CD14-positive monocyte (primary cell): ENCODE data around the gene SYT2. TPM values are rescaled to one million over a fixed set of nuclear protein-coding genes. Genes with fewer than 3 reads are reported as not detected.

Experiments
- DNase-seq, 3 donors: peaks; one replicate each; pipeline ENCODE4 v3.0.0-alpha.2; 2011 to 2022
- H2AFZ ChIP-seq: 2 replicates; pipeline ENCODE4 v1.6.0; 2012; ENCODE audit warnings: mild to moderate bottlenecking, low read depth, low read length, inconsistent platforms; ENCODE audit not compliant: insufficient read depth, poor library complexity, severe bottlenecking
- H3K27ac ChIP-seq, 2 donors: 1 replicate in 1 of 2; 2 replicates in 1 of 2; pipeline ENCODE4 v1.5.1; 2012 to 2013; ENCODE audit warnings: low read length in 2 of 2, control low read depth in 1 of 2, inconsistent platforms in 1 of 2, low read depth in 1 of 2, mild to moderate bottlenecking in 1 of 2
- H3K27me3 ChIP-seq, 2 donors: one replicate each; pipeline versions ENCODE4 v1.6.0 to v1.6.1; 2011 to 2013; ENCODE audit warnings: low read length in 2 of 2; ENCODE audit not compliant: control insufficient read depth in 2 of 2, insufficient read depth in 2 of 2
- H3K36me3 ChIP-seq, 2 donors: replicated peaks in 1 of 2; 1 replicate in 1 of 2; 2 replicates in 1 of 2; pipeline versions ENCODE4 v1.5.1 to v1.6.1; 2012 to 2013; ENCODE audit warnings: low read length in 2 of 2, control low read depth in 1 of 2, inconsistent platforms in 1 of 2, mild to moderate bottlenecking in 1 of 2; ENCODE audit not compliant: insufficient read depth in 2 of 2, control insufficient read depth in 1 of 2
- H3K4me1 ChIP-seq, 2 donors: 1 replicate in 1 of 2; 2 replicates in 1 of 2; pipeline versions ENCODE4 v1.5.1 to v1.6.1; 2012 to 2013; ENCODE audit warnings: low read length in 2 of 2, control low read depth in 1 of 2, inconsistent platforms in 1 of 2, mild to moderate bottlenecking in 1 of 2, moderate library complexity in 1 of 2; ENCODE audit not compliant: insufficient read depth in 2 of 2, control insufficient read depth in 1 of 2
- H3K4me2 ChIP-seq: replicated peaks from 2 replicates; pipeline ENCODE3; 2012; ENCODE audit warnings: low read length, moderate library complexity, mild to moderate bottlenecking; ENCODE audit not compliant: poor library complexity, severe bottlenecking; ENCODE audit errors: extremely low read depth
- H3K4me3 ChIP-seq, 3 experiments: fragments of 200-600 bp in 1 of 3; sonication (generic) in 1 of 3; replicated peaks in 1 of 3; 1 replicate in 2 of 3; 2 replicates in 1 of 3; pipeline ENCODE4 v1.5.1; 2011 to 2013; ENCODE audit warnings: low read length in 3 of 3, mild to moderate bottlenecking in 3 of 3, control low read depth in 2 of 3, low read depth in 2 of 3, inconsistent platforms in 1 of 3, moderate library complexity in 1 of 3
- H3K79me2 ChIP-seq: 2 replicates; pipeline ENCODE4 v1.6.0; 2012; ENCODE audit warnings: mild to moderate bottlenecking, control low read depth, inconsistent platforms, low read length, moderate library complexity; ENCODE audit not compliant: insufficient read depth
- H3K9ac ChIP-seq: 2 replicates; pipeline ENCODE4 v1.6.0; 2017; ENCODE audit warnings: low read length, mild to moderate bottlenecking; ENCODE audit not compliant: insufficient read depth, poor library complexity, severe bottlenecking
- H3K9me3 ChIP-seq, 2 donors: replicated peaks in 1 of 2; 1 replicate in 1 of 2; 2 replicates in 1 of 2; pipeline versions ENCODE4 v1.5.1 to v1.6.1; 2012 to 2013; ENCODE audit warnings: low read length in 2 of 2, control low read depth in 1 of 2; ENCODE audit not compliant: control insufficient read depth in 1 of 2, insufficient read depth in 1 of 2
- H4K20me1 ChIP-seq: 2 replicates; pipeline ENCODE4 v1.6.0; 2012; ENCODE audit warnings: mild to moderate bottlenecking, low read length, control low read depth, moderate library complexity; ENCODE audit not compliant: insufficient read depth
- H3K27ac Mint-ChIP-seq, 7 donors: one replicate each; pipeline ENCODE4 v1.8.0; 2020; ENCODE audit warnings: mild to moderate bottlenecking in 7 of 7, mixed read lengths in 7 of 7, moderate library complexity in 6 of 7, inconsistent platforms in 2 of 7
- H3K27me3 Mint-ChIP-seq, 3 donors: one replicate each; pipeline ENCODE4 v1.8.0; 2021 to 2022; ENCODE audit warnings: low read depth in 3 of 3, mild to moderate bottlenecking in 3 of 3, mixed read lengths in 3 of 3, moderate library complexity in 3 of 3, inconsistent platforms in 1 of 3
- H3K36me3 Mint-ChIP-seq, 2 donors: one replicate each; pipeline ENCODE4 v1.8.0; 2020; ENCODE audit warnings: mixed read lengths in 2 of 2, inconsistent platforms in 1 of 2, mild to moderate bottlenecking in 1 of 2
- H3K4me1 Mint-ChIP-seq: one replicate; pipeline ENCODE4 v1.8.0; 2020; ENCODE audit warnings: mild to moderate bottlenecking, mixed read lengths
- H3K4me3 Mint-ChIP-seq, 2 donors: one replicate each; pipeline ENCODE4 v1.8.0; 2020; ENCODE audit warnings: mild to moderate bottlenecking in 2 of 2, mixed read lengths in 2 of 2, moderate library complexity in 1 of 2
- H3K9me3 Mint-ChIP-seq, 7 donors: one replicate each; pipeline ENCODE4 v1.8.0; 2020 to 2022; ENCODE audit warnings: mixed read lengths in 7 of 7, mild to moderate bottlenecking in 6 of 7, moderate library complexity in 6 of 7, inconsistent platforms in 2 of 7
- WGBS: methylation state at CpG from one replicate; pipeline ENCODE4 v1.1.5; 2013; ENCODE audit warnings: missing lambda C conversion rate; ENCODE audit not compliant: insufficient coverage; 5-methylcytosine and 5-hydroxymethylcytosine counted together
- intact Hi-C, 2 donors: fragments of 100-400 bp; cut with micrococcal nuclease; formaldehyde crosslinking; loops; one replicate each; pipeline versions ENCODE4 v1.15.0 to v1.15.1; 2023
- polyA plus RNA-seq, 3 donors: library from polyadenylated mRNA; depleted of rRNA in 1 of 3; unstranded in 2 of 3; stranded (reverse) in 1 of 3; fragments of 300-500 nt in 2 of 3; fragments of >200 nt in 1 of 3; fragmentation: Illumina TruSeq in 2 of 3; gene quantifications; 1 replicate in 2 of 3; 2 replicates in 1 of 3; pipeline ENCODE4 v1.2.3, GENCODE V29; 2012 to 2021
- TF ChIP-seq, protein P1 (sequence below): fragments of 200-600 bp; IDR thresholded peaks from one replicate; pipeline ENCODE4 v1.8.0; 2022; ENCODE audit warnings: antibody characterized with exemption, mild to moderate bottlenecking

Gene SYT2
- polyA plus RNA-seq, 3 donors, result not detected

DNA sequence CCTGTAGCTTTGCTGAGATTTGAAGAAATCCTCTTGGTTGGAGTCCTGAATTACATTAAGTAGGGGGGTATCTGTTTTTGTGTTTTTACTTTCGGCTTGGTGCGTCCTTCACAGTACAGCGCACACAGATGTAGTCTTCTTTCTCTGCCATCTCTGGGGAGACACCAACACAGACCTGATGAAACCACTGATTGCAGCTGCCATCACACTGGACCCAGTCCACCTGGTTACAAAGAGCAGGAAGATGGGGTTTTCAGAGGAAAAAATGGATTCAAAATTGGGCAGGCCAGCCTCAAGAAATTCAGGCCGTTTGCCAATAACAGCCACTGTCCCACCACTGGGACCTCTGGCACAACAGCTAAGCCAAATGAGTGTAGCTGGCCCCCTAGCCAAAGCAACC, 18.7 kb upstream of the SYT2 start:
- Histone ChIP-seq H3K36me3 (peaks cover 61 to 76% of the 10 kb centered on the region in 2 donors), H2AFZ (no peak overlapping the region), H3K79me2 (no peaks in the 10 kb centered on the region), H4K20me1 (no peaks in the 10 kb centered on the region), H3K4me1 (no peaks in the 10 kb centered on the region), H3K9me3 (no peaks in the 10 kb centered on the region), H3K9ac (no peak overlapping the region), H3K27me3 (no peaks in the 10 kb centered on the region), H3K4me3 (no peak overlapping the region), H3K27ac (no peak overlapping the region), H3K4me2 (no peak overlapping the region)
- WGBS, result 100% methylated on average over 1 of the region's 4 CpGs
- intact Hi-C loops, result no loop called here
- Mint-ChIP-seq H3K36me3 (peaks cover 77 to 78% of the 10 kb centered on the region in 2 donors), H3K4me1 (no peaks in the 10 kb centered on the region), H3K9me3 (peaks cover 0 to 2% (median 0%) of the 10 kb centered on the region in 7 donors), H3K27me3 (peaks cover 0 to 2% (median 0%) of the 10 kb centered on the region in 3 donors), H3K4me3 (no peak overlapping the region), H3K27ac (peak overlapping the region in 1 of 7 donors; percentile 44)
- no peak for DNase-seq
- TF ChIP-seq, protein P1, sequence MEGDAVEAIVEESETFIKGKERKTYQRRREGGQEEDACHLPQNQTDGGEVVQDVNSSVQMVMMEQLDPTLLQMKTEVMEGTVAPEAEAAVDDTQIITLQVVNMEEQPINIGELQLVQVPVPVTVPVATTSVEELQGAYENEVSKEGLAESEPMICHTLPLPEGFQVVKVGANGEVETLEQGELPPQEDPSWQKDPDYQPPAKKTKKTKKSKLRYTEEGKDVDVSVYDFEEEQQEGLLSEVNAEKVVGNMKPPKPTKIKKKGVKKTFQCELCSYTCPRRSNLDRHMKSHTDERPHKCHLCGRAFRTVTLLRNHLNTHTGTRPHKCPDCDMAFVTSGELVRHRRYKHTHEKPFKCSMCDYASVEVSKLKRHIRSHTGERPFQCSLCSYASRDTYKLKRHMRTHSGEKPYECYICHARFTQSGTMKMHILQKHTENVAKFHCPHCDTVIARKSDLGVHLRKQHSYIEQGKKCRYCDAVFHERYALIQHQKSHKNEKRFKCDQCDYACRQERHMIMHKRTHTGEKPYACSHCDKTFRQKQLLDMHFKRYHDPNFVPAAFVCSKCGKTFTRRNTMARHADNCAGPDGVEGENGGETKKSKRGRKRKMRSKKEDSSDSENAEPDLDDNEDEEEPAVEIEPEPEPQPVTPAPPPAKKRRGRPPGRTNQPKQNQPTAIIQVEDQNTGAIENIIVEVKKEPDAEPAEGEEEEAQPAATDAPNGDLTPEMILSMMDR, result no peak

DNA sequence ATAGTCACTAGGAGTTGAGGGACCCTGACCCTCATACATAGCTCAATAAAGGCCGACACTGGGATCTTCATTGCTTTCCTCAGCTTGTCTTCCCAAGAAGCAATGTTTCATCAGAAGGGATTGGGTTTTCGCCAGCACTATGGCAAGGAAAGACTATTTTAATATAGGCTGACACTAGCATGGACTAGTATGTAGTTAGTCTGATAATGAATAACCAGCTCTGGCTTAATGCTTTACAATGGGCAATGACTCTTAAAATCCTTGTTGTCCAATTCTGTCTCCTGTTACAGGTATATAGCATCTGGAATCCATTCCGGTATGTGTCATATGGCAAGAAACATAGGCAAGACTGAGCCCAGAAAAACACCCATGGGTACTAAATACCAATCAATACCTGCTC, 15.3 kb upstream of the SYT2 start:
- Histone ChIP-seq H3K9me3 (no peaks in the 10 kb centered on the region), H3K4me2 (no peak overlapping the region), H3K79me2 (no peaks in the 10 kb centered on the region), H3K27me3 (no peaks in the 10 kb centered on the region), H3K9ac (no peak overlapping the region), H3K4me1 (no peaks in the 10 kb centered on the region), H3K27ac (no peak overlapping the region), H4K20me1 (no peaks in the 10 kb centered on the region), H2AFZ (no peak overlapping the region), H3K4me3 (no peak overlapping the region), H3K36me3 (peaks cover 30 to 42% of the 10 kb centered on the region in 2 donors)
- no peak overlapping the region for H3K4me3 Mint-ChIP-seq
- WGBS, result 100% methylated on average over 1 of the region's 3 CpGs
- TF ChIP-seq, protein P1, result no peak
- DNase-seq, result no peak
- intact Hi-C loops, result no loop called here
- H3K9me3 Mint-ChIP-seq, result peaks cover 0 to 2% (median 0%) of the 10 kb centered on the region in 7 donors
- H3K36me3 Mint-ChIP-seq, result peaks cover 44 to 47% of the 10 kb centered on the region in 2 donors
- no peaks in the 10 kb centered on the region for H3K4me1 Mint-ChIP-seq
- H3K27me3 Mint-ChIP-seq, result peaks cover 4 to 14% (median 4%) of the 10 kb centered on the region in 3 donors
- no peak overlapping the region for H3K27ac Mint-ChIP-seq
